NCI-H128 (cell line): ENCODE results near the gene C12orf43.

Source experiments
- DNase-seq: peaks from one replicate; lab custom pipeline; 2025; ENCODE audit not compliant: unreplicated experiment; lab: John Stamatoyannopoulos, UW

Gene C12orf43

GRCh38 chr12:121000530-121000929, 15.8 kb downstream of the C12orf43 start:
- no peak for DNase-seq

GRCh38 chr12:120999191-121000120, 16.8 kb downstream of the C12orf43 start:
- no peak for DNase-seq

- DNase-seq = no peak
Observed at GRCh38 chr12:120998435-120998834, 17.9 kb downstream of the C12orf43 start.

GRCh38 chr12:120997448-120997847, 18.8 kb downstream of the C12orf43 start:
- no peak for DNase-seq

- no peak for DNase-seq
Observed at GRCh38 chr12:120996133-120996746, 20.0 kb downstream of the C12orf43 start.

GRCh38 chr12:120994589-120995337, 21.5 kb downstream of the C12orf43 start:
- DNase-seq = no peak

- DNase-seq = no peak
Observed at GRCh38 chr12:120994059-120994458, 22.2 kb downstream of the C12orf43 start.

- no peak for DNase-seq
Observed at GRCh38 chr12:120993496-120993895, 22.8 kb downstream of the C12orf43 start.

GRCh38 chr12:120992989-120993388, 23.3 kb downstream of the C12orf43 start:
- no peak for DNase-seq

- DNase-seq = no peak
Observed at GRCh38 chr12:120991965-120992364, 24.3 kb downstream of the C12orf43 start.

GRCh38 chr12:120990487-120991055, 25.7 kb downstream of the C12orf43 start:
- DNase-seq = no peak

GRCh38 chr12:120989687-120990086, 26.6 kb downstream of the C12orf43 start:
- DNase-seq = no peak

- DNase-seq = no peak
Observed at GRCh38 chr12:120988658-120989057, 27.6 kb downstream of the C12orf43 start.

GRCh38 chr12:120988234-120988633, 28.1 kb downstream of the C12orf43 start:
- DNase-seq = no peak

- no peak for DNase-seq
Observed at GRCh38 chr12:120984351-120984898, 31.9 kb downstream of the C12orf43 start.

GRCh38 chr12:120983759-120984158, 32.5 kb downstream of the C12orf43 start:
- no peak for DNase-seq

GRCh38 chr12:120982659-120983058, 33.6 kb downstream of the C12orf43 start:
- no peak for DNase-seq

GRCh38 chr12:120981407-120981941, 34.8 kb downstream of the C12orf43 start:
- DNase-seq = no peak

GRCh38 chr12:120980800-120981368, 35.4 kb downstream of the C12orf43 start:
- no peak for DNase-seq
